ENCODE measurements around the gene ITGB3. TPM values are rescaled to one million over a fixed set of nuclear protein-coding genes. Genes with fewer than 3 reads are reported as not detected.
A peak's percentile ranks its signal among the peaks of the same experiment; 100 is the strongest.

Gene ITGB3
- total RNA-seq, 1 donor: 39.8 TPM

DNA sequence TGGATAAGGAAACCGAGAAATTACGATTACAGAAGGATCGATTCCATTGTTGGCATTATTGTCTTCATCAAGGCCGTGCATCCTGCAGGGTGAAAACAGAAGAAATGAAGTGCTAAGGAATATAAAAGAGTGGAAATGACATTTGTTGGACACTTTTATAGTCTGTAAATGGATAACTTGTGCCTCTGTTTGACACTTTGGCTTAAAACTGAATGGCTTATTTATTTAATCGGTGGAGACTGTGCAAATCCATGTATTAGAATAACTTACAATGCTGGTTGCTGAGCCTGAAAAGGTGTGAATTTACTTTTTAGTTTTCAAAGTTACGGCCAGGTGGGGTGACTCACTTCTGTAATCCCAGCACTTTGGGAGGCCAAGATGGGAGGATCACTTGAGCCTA is 31.4 kb downstream of the ITGB3 start:
- Histone ChIP-seq H3K9me3 (ENCODE audit: low read depth, low read length) (no peaks in the 10 kb centered on the region), H3K27me3 (ENCODE audit: insufficient read depth, low read length) (no peaks in the 10 kb centered on the region), H3K27ac (ENCODE audit: low read depth, low read length) (no peak overlapping the region), H3K79me2 (ENCODE audit: insufficient read depth, low read length) (no peaks in the 10 kb centered on the region), H2AFZ (ENCODE audit: low read length) (no peak overlapping the region), H4K20me1 (ENCODE audit: insufficient read depth, low read length) (no peaks in the 10 kb centered on the region), H3K4me3 (ENCODE audit: insufficient read depth, low read length) (no peak overlapping the region), H3K4me1 (ENCODE audit: insufficient read depth, low read length) (peaks cover 43% of the 10 kb centered on the region), H3K36me3 (ENCODE audit: insufficient read depth, low read length) (peaks cover 11% of the 10 kb centered on the region), H3K4me2 (ENCODE audit: insufficient read depth, low read length) (no peak overlapping the region)
- TF ChIP-seq, protein P1, sequence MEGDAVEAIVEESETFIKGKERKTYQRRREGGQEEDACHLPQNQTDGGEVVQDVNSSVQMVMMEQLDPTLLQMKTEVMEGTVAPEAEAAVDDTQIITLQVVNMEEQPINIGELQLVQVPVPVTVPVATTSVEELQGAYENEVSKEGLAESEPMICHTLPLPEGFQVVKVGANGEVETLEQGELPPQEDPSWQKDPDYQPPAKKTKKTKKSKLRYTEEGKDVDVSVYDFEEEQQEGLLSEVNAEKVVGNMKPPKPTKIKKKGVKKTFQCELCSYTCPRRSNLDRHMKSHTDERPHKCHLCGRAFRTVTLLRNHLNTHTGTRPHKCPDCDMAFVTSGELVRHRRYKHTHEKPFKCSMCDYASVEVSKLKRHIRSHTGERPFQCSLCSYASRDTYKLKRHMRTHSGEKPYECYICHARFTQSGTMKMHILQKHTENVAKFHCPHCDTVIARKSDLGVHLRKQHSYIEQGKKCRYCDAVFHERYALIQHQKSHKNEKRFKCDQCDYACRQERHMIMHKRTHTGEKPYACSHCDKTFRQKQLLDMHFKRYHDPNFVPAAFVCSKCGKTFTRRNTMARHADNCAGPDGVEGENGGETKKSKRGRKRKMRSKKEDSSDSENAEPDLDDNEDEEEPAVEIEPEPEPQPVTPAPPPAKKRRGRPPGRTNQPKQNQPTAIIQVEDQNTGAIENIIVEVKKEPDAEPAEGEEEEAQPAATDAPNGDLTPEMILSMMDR (IDR thresholded peaks at IDR 0.05; ENCODE audit: extremely low read depth, low read depth, low read length): no peak
- DNase-seq (ENCODE audit: insufficient read length, low spot score, missing footprints): no peak

DNA sequence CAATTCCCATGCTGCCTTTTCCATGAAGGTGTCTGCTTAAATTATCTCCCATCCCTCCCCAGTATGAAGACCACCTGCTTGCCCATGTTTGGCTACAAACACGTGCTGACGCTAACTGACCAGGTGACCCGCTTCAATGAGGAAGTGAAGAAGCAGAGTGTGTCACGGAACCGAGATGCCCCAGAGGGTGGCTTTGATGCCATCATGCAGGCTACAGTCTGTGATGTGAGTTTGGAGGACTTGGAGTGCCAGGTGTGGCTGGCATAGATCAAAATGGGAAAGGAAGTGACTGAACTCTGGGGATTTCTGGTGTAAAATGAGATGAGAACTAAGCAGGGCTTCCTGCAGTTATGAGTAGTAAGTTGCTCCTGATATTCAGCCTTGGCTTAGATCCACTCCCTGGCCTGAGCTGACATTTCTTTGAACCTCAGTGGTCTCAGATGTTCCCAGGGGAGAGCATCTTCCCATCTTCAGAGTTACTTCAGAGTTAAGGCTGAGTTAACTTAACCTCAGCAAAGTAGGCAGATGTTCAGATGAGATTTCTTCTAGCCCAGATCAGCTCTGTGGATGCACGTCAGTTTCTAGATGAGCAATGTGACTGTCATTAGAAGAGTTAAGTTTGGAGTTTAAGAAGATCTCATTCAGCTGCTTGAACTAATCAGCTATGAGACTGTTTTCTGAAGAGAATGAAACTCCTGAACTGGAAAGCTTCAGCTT is 32.7 kb downstream of the ITGB3 start:
- H3K4me3 ChIP-seq (ENCODE audit: insufficient read depth, low read length): no peak overlapping the region
- H3K27ac ChIP-seq (ENCODE audit: low read depth, low read length): peak overlapping the region; percentile 42
- no peak for DNase-seq (ENCODE audit: insufficient read length, low spot score, missing footprints)
- peaks cover 20% of the 10 kb centered on the region for H3K36me3 ChIP-seq (ENCODE audit: insufficient read depth, low read length)
- H4K20me1 ChIP-seq (ENCODE audit: insufficient read depth, low read length): no peaks in the 10 kb centered on the region
- peaks cover 30% of the 10 kb centered on the region for H3K4me1 ChIP-seq (ENCODE audit: insufficient read depth, low read length)
- no peak overlapping the region for H2AFZ ChIP-seq (ENCODE audit: low read length)
- H3K4me2 ChIP-seq (ENCODE audit: insufficient read depth, low read length): peak overlapping the region; percentile 30
- H3K27me3 ChIP-seq (ENCODE audit: insufficient read depth, low read length): no peaks in the 10 kb centered on the region
- H3K79me2 ChIP-seq (ENCODE audit: insufficient read depth, low read length): no peaks in the 10 kb centered on the region
- H3K9me3 ChIP-seq (ENCODE audit: low read depth, low read length): no peaks in the 10 kb centered on the region
- TF ChIP-seq, protein P1 (IDR thresholded peaks at IDR 0.05; ENCODE audit: extremely low read depth, low read depth, low read length): no peak

DNA sequence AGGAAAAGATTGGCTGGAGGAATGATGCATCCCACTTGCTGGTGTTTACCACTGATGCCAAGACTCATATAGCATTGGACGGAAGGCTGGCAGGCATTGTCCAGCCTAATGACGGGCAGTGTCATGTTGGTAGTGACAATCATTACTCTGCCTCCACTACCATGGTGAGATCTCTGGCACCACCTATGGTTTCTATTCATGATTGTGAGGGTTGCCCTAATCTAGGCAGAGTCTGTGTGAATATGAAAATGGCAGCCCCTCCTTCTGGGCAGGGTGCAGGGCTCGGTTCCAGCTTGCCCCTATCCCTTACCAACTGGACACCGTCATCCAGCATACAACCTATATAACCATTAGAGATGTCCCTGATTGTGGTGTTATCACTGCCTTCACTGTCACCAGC is 33.4 kb downstream of the ITGB3 start:
- DNase-seq (ENCODE audit: insufficient read length, low spot score, missing footprints): no peak
- no peak overlapping the region for H2AFZ ChIP-seq (ENCODE audit: low read length)
- H3K4me1 ChIP-seq (ENCODE audit: insufficient read depth, low read length): peaks cover 30% of the 10 kb centered on the region
- peaks cover 20% of the 10 kb centered on the region for H3K36me3 ChIP-seq (ENCODE audit: insufficient read depth, low read length)
- H3K27me3 ChIP-seq (ENCODE audit: insufficient read depth, low read length): no peaks in the 10 kb centered on the region
- H3K79me2 ChIP-seq (ENCODE audit: insufficient read depth, low read length): no peaks in the 10 kb centered on the region
- no peaks in the 10 kb centered on the region for H3K9me3 ChIP-seq (ENCODE audit: low read depth, low read length)
- H3K4me3 ChIP-seq (ENCODE audit: insufficient read depth, low read length): no peak overlapping the region
- no peak overlapping the region for H3K4me2 ChIP-seq (ENCODE audit: insufficient read depth, low read length)
- peak overlapping the region; percentile 42 for H3K27ac ChIP-seq (ENCODE audit: low read depth, low read length)
- TF ChIP-seq, protein P1 (IDR thresholded peaks at IDR 0.05; ENCODE audit: extremely low read depth, low read depth, low read length): no peak
- H4K20me1 ChIP-seq (ENCODE audit: insufficient read depth, low read length): no peaks in the 10 kb centered on the region

DNA sequence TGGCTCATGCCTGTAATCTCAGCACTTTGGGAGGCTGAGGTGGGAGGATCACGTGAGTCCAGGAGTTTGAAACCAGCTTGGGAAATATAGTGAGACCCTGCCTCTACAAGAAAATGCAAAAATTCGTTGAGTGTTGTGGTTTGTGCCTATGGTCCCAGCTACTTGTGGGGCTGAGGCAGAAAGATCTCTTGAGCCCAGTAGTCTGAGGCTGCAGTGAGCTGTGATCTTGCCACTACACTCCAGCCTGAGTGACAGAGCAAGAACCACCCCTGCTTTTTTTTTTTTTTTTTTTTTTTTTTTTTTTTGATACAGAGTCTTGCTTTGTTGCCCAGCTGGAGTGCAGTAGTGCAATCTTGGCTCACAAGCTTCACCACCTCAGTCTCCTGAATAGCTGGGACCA is 34.0 kb downstream of the ITGB3 start:
- DNase-seq (ENCODE audit: insufficient read length, low spot score, missing footprints): no peak
- Histone ChIP-seq H3K27ac (ENCODE audit: low read depth, low read length) (no peak overlapping the region), H3K79me2 (ENCODE audit: insufficient read depth, low read length) (no peaks in the 10 kb centered on the region), H3K4me1 (ENCODE audit: insufficient read depth, low read length) (peaks cover 30% of the 10 kb centered on the region), H3K36me3 (ENCODE audit: insufficient read depth, low read length) (peaks cover 20% of the 10 kb centered on the region), H4K20me1 (ENCODE audit: insufficient read depth, low read length) (no peaks in the 10 kb centered on the region), H3K27me3 (ENCODE audit: insufficient read depth, low read length) (no peaks in the 10 kb centered on the region), H2AFZ (ENCODE audit: low read length) (no peak overlapping the region), H3K4me3 (ENCODE audit: insufficient read depth, low read length) (no peak overlapping the region), H3K4me2 (ENCODE audit: insufficient read depth, low read length) (no peak overlapping the region), H3K9me3 (ENCODE audit: low read depth, low read length) (no peaks in the 10 kb centered on the region)
- TF ChIP-seq, protein P1 (IDR thresholded peaks at IDR 0.05; ENCODE audit: extremely low read depth, low read depth, low read length): no peak
